Muscle layer of colon (tissue), 2 donors: ENCODE results near the gene PLPPR1.
"Not testable (repeated sequence)": the region's sequence is repeated elsewhere in the genome, so short reads cannot be mapped to it uniquely, and the experiment has no call there.

Experiments
- H3K27ac ChIP-seq: one replicate; pipeline ENCODE4 v1.7.0; 2013; ENCODE audit warnings: low read depth, mild to moderate bottlenecking, low read length, moderate library complexity
- H3K27me3 ChIP-seq, 2 donors: one replicate each; pipeline ENCODE4 v1.7.0; 2013; ENCODE audit warnings: low read length in 2 of 2, mild to moderate bottlenecking in 2 of 2; ENCODE audit not compliant: insufficient read depth in 2 of 2, control insufficient read depth in 1 of 2
- H3K36me3 ChIP-seq: one replicate; pipeline ENCODE4 v1.7.0; 2013; ENCODE audit warnings: mild to moderate bottlenecking, low read length; ENCODE audit not compliant: insufficient read depth
- H3K4me1 ChIP-seq: one replicate; pipeline ENCODE4 v1.7.0; 2013; ENCODE audit warnings: mild to moderate bottlenecking, low read length; ENCODE audit not compliant: insufficient read depth
- H3K4me3 ChIP-seq, 2 donors: one replicate each; pipeline ENCODE4 v1.7.0; 2013; ENCODE audit warnings: low read length in 2 of 2, low read depth in 1 of 2, mild to moderate bottlenecking in 1 of 2, moderate library complexity in 1 of 2
- H3K9ac ChIP-seq: one replicate; pipeline ENCODE4 v1.7.0; 2013; ENCODE audit warnings: low read length
- H3K9me3 ChIP-seq: one replicate; pipeline ENCODE4 v1.7.0; 2013; ENCODE audit warnings: mild to moderate bottlenecking, low read length
- donor health status: abdominal sarcoma.
- donor health status: Adenocarcinoma of cecum.

Gene PLPPR1

GRCh38 chr9:101092922-101093321 lies 64.4 kb downstream of the PLPPR1 start:
- no peak overlapping the region for H3K9ac ChIP-seq
- H3K4me1 ChIP-seq = no peaks in the 10 kb centered on the region
- no peak overlapping the region for H3K27ac ChIP-seq
- H3K36me3 ChIP-seq = no peaks in the 10 kb centered on the region
- no peak overlapping the region for H3K4me3 ChIP-seq
- H3K27me3 ChIP-seq = no peaks in the 10 kb centered on the region
- no peaks in the 10 kb centered on the region for H3K9me3 ChIP-seq

GRCh38 chr9:101093620-101094019 lies 65.1 kb downstream of the PLPPR1 start:
- no peaks in the 10 kb centered on the region for H3K4me1 ChIP-seq
- H3K9me3 ChIP-seq = no peaks in the 10 kb centered on the region
- H3K27ac ChIP-seq = no peak overlapping the region

DNA sequence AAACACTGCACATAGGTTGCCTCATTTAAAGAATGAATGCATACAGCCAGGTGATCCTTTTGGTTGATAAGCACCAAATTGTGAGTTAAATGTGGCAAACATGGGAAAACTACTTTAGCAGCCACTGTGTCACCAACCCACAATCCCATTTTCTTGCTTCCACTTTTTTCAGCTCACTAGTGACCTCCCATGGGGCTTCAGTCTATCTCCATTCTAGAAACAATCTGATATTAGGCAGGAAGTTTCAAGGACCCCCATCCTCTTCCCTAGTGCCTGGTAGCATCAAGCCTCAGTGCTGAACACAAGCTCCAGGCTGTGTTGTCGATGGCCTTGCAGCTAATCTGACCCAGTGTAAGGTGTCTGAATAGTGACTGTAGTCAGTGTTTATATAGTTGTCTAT lies 66.2 kb downstream of the PLPPR1 start:
- Histone ChIP-seq H3K27me3 (no peaks in the 10 kb centered on the region), H3K4me1 (no peaks in the 10 kb centered on the region), H3K9me3 (no peaks in the 10 kb centered on the region), H3K4me3 (no peak overlapping the region), H3K9ac (no peak overlapping the region), H3K27ac (no peak overlapping the region), H3K36me3 (no peaks in the 10 kb centered on the region)

More at GRCh38 chr9:101093620-101094019, 65.1 kb downstream of the PLPPR1 start:
- no peak overlapping the region for H3K9ac ChIP-seq
- no peaks in the 10 kb centered on the region for H3K27me3 ChIP-seq
- no peaks in the 10 kb centered on the region for H3K36me3 ChIP-seq
- no peak overlapping the region for H3K4me3 ChIP-seq

DNA sequence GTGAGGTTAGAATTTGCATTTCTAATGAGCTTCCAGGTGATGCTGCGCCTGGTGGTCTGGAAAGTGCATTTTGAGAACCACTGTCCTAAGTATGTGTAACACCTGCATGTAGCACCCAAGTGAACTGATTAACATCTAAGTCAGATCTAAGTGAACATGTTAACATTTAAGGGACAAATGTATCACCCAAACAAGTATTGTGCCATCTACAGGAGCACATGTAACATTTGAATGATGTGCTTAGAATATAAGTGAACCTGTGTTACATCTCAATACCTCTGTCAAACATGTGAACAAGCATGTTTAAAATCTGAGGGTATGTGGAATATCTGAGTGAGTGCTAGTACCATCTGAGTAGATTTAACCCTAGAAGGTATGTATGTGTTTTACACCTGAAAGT lies 68.7 kb downstream of the PLPPR1 start:
- no peaks in the 10 kb centered on the region for H3K4me1 ChIP-seq
- H3K9me3 ChIP-seq = no peaks in the 10 kb centered on the region
- H3K27ac ChIP-seq = no peak overlapping the region
- no peaks in the 10 kb centered on the region for H3K36me3 ChIP-seq
- no peaks in the 10 kb centered on the region for H3K27me3 ChIP-seq
- H3K4me3 ChIP-seq = no peak overlapping the region
- no peak overlapping the region for H3K9ac ChIP-seq

DNA sequence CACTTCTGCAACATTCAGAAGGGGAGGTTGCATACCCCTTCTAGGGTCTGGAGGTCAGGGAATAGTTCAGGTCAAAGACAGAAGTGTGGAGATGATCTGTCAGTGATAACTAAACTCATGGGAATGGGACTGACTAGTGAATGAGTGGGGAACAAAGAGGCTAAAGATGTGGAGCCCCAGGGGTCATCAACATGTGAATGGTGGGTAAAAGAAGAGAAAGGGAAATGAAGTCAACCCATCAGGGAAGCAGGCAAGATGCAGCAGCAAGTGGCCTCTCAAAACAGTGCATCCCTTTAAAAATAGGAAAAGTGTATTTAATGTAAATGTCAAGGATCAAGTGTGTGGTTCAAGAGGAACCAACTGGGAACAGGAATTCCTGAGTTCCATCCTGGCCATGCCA lies 69.9 kb downstream of the PLPPR1 start:
- Histone ChIP-seq H3K36me3 (no peaks in the 10 kb centered on the region), H3K27me3 (no peaks in the 10 kb centered on the region), H3K9ac (no peak overlapping the region), H3K4me1 (no peaks in the 10 kb centered on the region), H3K27ac (no peak overlapping the region), H3K9me3 (no peaks in the 10 kb centered on the region), H3K4me3 (no peak overlapping the region)

DNA sequence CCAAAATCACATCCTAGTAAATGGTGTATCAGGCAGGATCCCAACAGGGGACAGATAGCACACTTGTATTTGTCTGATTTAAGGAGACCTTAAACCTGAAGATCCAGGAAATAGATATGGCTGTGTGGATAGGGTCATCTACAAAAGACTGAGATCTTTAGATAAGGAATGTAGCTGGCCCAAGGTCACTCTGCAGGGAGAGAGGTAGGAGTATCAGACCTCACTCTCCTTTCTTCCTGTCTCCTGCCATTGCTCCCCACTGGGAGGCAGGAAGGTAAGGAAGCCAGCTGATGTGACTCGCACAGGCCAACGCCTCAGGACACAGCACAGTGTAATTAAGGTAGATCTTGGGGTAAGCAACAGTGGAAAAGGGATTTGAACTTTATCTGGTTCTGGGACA lies 85.8 kb downstream of the PLPPR1 start:
- H3K36me3 ChIP-seq = no peaks in the 10 kb centered on the region
- H3K9me3 ChIP-seq = no peaks in the 10 kb centered on the region
- H3K27ac ChIP-seq = no peak overlapping the region
- no peaks in the 10 kb centered on the region for H3K27me3 ChIP-seq
- H3K9ac ChIP-seq = no peak overlapping the region
- H3K4me3 ChIP-seq = no peak overlapping the region
- no peaks in the 10 kb centered on the region for H3K4me1 ChIP-seq

- no peaks in the 10 kb centered on the region for H3K4me1 ChIP-seq
- no peaks in the 10 kb centered on the region for H3K36me3 ChIP-seq
- no peak overlapping the region for H3K27ac ChIP-seq
- H3K27me3 ChIP-seq = no peaks in the 10 kb centered on the region
- H3K9me3 ChIP-seq = no peaks in the 10 kb centered on the region
- H3K4me3 ChIP-seq = no peak overlapping the region
- H3K9ac ChIP-seq = no peak overlapping the region
Observed at GRCh38 chr9:101115102-101115501, 86.6 kb downstream of the PLPPR1 start.

- no peak overlapping the region for H3K4me3 ChIP-seq
- no peaks in the 10 kb centered on the region for H3K4me1 ChIP-seq
- H3K36me3 ChIP-seq = no peaks in the 10 kb centered on the region
- no peak overlapping the region for H3K9ac ChIP-seq
- H3K27me3 ChIP-seq = no peaks in the 10 kb centered on the region
- H3K9me3 ChIP-seq = no peaks in the 10 kb centered on the region
- H3K27ac ChIP-seq = no peak overlapping the region
Observed at GRCh38 chr9:101117161-101117560, 88.6 kb downstream of the PLPPR1 start.

- H3K36me3 ChIP-seq = no peaks in the 10 kb centered on the region
- no peak overlapping the region for H3K27ac ChIP-seq
- no peak overlapping the region for H3K4me3 ChIP-seq
- no peak overlapping the region for H3K9ac ChIP-seq
- no peaks in the 10 kb centered on the region for H3K4me1 ChIP-seq
- H3K27me3 ChIP-seq = no peaks in the 10 kb centered on the region
- no peaks in the 10 kb centered on the region for H3K9me3 ChIP-seq
Observed at GRCh38 chr9:101119206-101119819, 90.8 kb downstream of the PLPPR1 start.

- H3K4me1 ChIP-seq = no peaks in the 10 kb centered on the region
- no peak overlapping the region for H3K9ac ChIP-seq
- H3K9me3 ChIP-seq = no peaks in the 10 kb centered on the region
- no peaks in the 10 kb centered on the region for H3K27me3 ChIP-seq
- no peaks in the 10 kb centered on the region for H3K36me3 ChIP-seq
- no peak overlapping the region for H3K4me3 ChIP-seq
- no peak overlapping the region for H3K27ac ChIP-seq
Observed at GRCh38 chr9:101121836-101122399, 93.4 kb downstream of the PLPPR1 start.

GRCh38 chr9:101126556-101126955 lies 98.0 kb downstream of the PLPPR1 start:
- H3K4me1 ChIP-seq = no peaks in the 10 kb centered on the region
- H3K27me3 ChIP-seq = no peaks in the 10 kb centered on the region
- no peak overlapping the region for H3K9ac ChIP-seq
- H3K27ac ChIP-seq = no peak overlapping the region
- no peaks in the 10 kb centered on the region for H3K36me3 ChIP-seq
- H3K9me3 ChIP-seq = no peaks in the 10 kb centered on the region
- H3K4me3 ChIP-seq = no peak overlapping the region

GRCh38 chr9:101127369-101127768 lies 98.8 kb downstream of the PLPPR1 start:
- H3K9ac ChIP-seq, H3K27me3 ChIP-seq, H3K9me3 ChIP-seq, H3K27ac ChIP-seq, H3K36me3 ChIP-seq, H3K4me1 ChIP-seq, H3K4me3 ChIP-seq: not testable (repeated sequence)
